Neural progenitor cell (in vitro differentiated cells): ENCODE results near the gene GRP. TPM values are rescaled to one million over a fixed set of nuclear protein-coding genes. Genes with fewer than 3 reads are reported as not detected.

ENCODE experiments used
- DNase-seq: peaks from one replicate; pipeline ENCODE4 v3.0.0-alpha.2; 2016; ENCODE audit warnings: low spot score
- H2AFZ ChIP-seq: fragments of 200-600 bp; sonication (generic); replicated peaks from 2 replicates; pipeline ENCODE4 v1.6.1; 2016; ENCODE audit warnings: antibody characterized with exemption
- H3F3A ChIP-seq: fragments of 200-600 bp; sonication (generic); 2 replicates; pipeline ENCODE4 v1.6.1; 2016; ENCODE audit warnings: antibody characterized with exemption, low read depth
- H3K27ac ChIP-seq: fragments of 200-600 bp; sonication (generic); 2 replicates; pipeline ENCODE4 v1.5.1; 2016; ENCODE audit warnings: mild to moderate bottlenecking
- H3K27me3 ChIP-seq: fragments of 200-600 bp; sonication (generic); 2 replicates; pipeline ENCODE4 v1.6.1; 2016; ENCODE audit warnings: mild to moderate bottlenecking, moderate library complexity
- H3K36me3 ChIP-seq: fragments of 200-600 bp; sonication (generic); 2 replicates; pipeline ENCODE4 v1.5.1; 2016
- H3K4me1 ChIP-seq: fragments of 200-600 bp; sonication (generic); 2 replicates; pipeline ENCODE4 v1.6.1; 2016; ENCODE audit warnings: mixed run types
- H3K4me2 ChIP-seq: fragments of 200-600 bp; sonication (generic); 2 replicates; pipeline ENCODE4 v1.6.1; 2016
- H3K4me3 ChIP-seq: fragments of 200-600 bp; sonication (generic); 2 replicates; pipeline ENCODE4 v1.5.1; 2016
- H3K79me2 ChIP-seq: fragments of 200-600 bp; sonication (generic); 2 replicates; pipeline ENCODE4 v1.6.1; 2016; ENCODE audit warnings: low read depth
- H3K9ac ChIP-seq: fragments of 200-600 bp; sonication (generic); 2 replicates; pipeline ENCODE4 v1.6.1; 2016
- H3K9me3 ChIP-seq: fragments of 200-600 bp; sonication (generic); 2 replicates; pipeline ENCODE4 v1.5.1; 2016; ENCODE audit warnings: low read depth
- H4K20me1 ChIP-seq: fragments of 200-600 bp; sonication (generic); 2 replicates; pipeline ENCODE4 v1.6.1; 2016; ENCODE audit warnings: low read depth
- H3K27ac Mint-ChIP-seq: 3 replicates; pipeline ENCODE4 v1.8.0; 2021; ENCODE audit warnings: mixed read lengths
- H3K27me3 Mint-ChIP-seq: 2 replicates; pipeline ENCODE4 v1.8.0; 2022; ENCODE audit warnings: low read depth, mild to moderate bottlenecking, inconsistent platforms, moderate library complexity, mixed read lengths; ENCODE audit not compliant: insufficient read depth
- H3K36me3 Mint-ChIP-seq: 3 replicates; pipeline ENCODE4 v1.8.0; 2021; ENCODE audit warnings: mixed read lengths
- H3K4me1 Mint-ChIP-seq: 3 replicates; pipeline ENCODE4 v1.8.0; 2021; ENCODE audit warnings: mixed read lengths
- H3K4me3 Mint-ChIP-seq: 3 replicates; pipeline ENCODE4 v1.8.0; 2021; ENCODE audit warnings: mild to moderate bottlenecking, moderate library complexity, mixed read lengths
- H3K9me3 Mint-ChIP-seq: 3 replicates; pipeline ENCODE4 v1.8.0; 2020; ENCODE audit warnings: mixed read lengths
- EZH2 ChIP-seq: fragments of 200-600 bp; sonication (generic); IDR thresholded peaks from 2 replicates; pipeline ENCODE4 v1.6.1; 2017; ENCODE audit warnings: antibody characterized with exemption, mild to moderate bottlenecking, moderate library complexity
- EZH2phosphoT487 ChIP-seq: fragments of 200-600 bp; sonication (generic); IDR thresholded peaks from 2 replicates; pipeline ENCODE4 v1.6.1; 2017; ENCODE audit warnings: antibody characterized with exemption
- total RNA-seq: library from RNA; depleted of rRNA; stranded (reverse); fragments of >200 nt; gene quantifications from 2 replicates; pipeline ENCODE4 v1.2.3, GENCODE V29; 2015; ENCODE audit warnings: low replicate concordance
- TF ChIP-seq, protein P1 (sequence below): fragments of 200-600 bp; sonication (generic); IDR thresholded peaks from 2 replicates; pipeline ENCODE4 v1.5.1; 2017; ENCODE audit warnings: antibody characterized with exemption, mild to moderate bottlenecking

GRP gene
- total RNA-seq, 1 donor from 2014 or later = not detected

DNA sequence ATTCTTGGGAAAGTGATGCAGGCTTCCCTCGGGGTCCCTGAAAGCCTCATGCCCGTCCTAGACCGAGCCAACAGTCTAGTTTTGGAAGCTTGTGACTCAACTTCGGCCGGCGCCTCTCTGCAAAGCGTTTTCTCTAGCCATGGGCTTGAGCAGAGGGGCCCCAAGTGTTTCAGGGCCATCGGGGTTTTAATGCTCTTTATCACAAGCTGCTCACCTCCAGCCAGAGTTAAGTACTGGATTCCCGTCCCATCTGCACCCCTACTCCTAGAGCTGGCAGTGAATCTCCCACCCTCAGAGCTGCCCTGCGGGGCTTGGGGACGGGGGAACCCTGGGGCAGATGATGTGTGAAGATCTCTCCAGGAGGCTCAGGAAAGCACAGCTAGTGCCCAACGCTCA is 46.0 kb downstream of the GRP start:
- H3K4me1 ChIP-seq = peaks cover 41% of the 10 kb centered on the region
- Mint-ChIP-seq H3K4me3 (no peak overlapping the region), H3K4me1 (peaks cover 17% of the 10 kb centered on the region), H3K27ac (no peak overlapping the region), H3K36me3 (no peaks in the 10 kb centered on the region), H3K9me3 (peaks cover 7% of the 10 kb centered on the region), H3K27me3 (peaks cover 84% of the 10 kb centered on the region)
- peak overlapping the region; percentile 63 for H3K4me2 ChIP-seq
- H3K36me3 ChIP-seq = peaks cover 20% of the 10 kb centered on the region
- no peaks in the 10 kb centered on the region for H3K9me3 ChIP-seq
- peaks cover 98% of the 10 kb centered on the region for H3K27me3 ChIP-seq
- peaks cover 67% of the 10 kb centered on the region for H3F3A ChIP-seq
- no peak overlapping the region for H3K27ac ChIP-seq
- H2AFZ ChIP-seq = no peak overlapping the region
- TF ChIP-seq EZH2 (no peak), EZH2phosphoT487 (no peak)
- TF ChIP-seq, protein P1, sequence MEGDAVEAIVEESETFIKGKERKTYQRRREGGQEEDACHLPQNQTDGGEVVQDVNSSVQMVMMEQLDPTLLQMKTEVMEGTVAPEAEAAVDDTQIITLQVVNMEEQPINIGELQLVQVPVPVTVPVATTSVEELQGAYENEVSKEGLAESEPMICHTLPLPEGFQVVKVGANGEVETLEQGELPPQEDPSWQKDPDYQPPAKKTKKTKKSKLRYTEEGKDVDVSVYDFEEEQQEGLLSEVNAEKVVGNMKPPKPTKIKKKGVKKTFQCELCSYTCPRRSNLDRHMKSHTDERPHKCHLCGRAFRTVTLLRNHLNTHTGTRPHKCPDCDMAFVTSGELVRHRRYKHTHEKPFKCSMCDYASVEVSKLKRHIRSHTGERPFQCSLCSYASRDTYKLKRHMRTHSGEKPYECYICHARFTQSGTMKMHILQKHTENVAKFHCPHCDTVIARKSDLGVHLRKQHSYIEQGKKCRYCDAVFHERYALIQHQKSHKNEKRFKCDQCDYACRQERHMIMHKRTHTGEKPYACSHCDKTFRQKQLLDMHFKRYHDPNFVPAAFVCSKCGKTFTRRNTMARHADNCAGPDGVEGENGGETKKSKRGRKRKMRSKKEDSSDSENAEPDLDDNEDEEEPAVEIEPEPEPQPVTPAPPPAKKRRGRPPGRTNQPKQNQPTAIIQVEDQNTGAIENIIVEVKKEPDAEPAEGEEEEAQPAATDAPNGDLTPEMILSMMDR = no peak
- peaks cover 61% of the 10 kb centered on the region for H4K20me1 ChIP-seq
- peak overlapping the region; percentile 46 for H3K4me3 ChIP-seq
- no peak for DNase-seq
- H3K9ac ChIP-seq = no peak overlapping the region
- peaks cover 17% of the 10 kb centered on the region for H3K79me2 ChIP-seq

DNA sequence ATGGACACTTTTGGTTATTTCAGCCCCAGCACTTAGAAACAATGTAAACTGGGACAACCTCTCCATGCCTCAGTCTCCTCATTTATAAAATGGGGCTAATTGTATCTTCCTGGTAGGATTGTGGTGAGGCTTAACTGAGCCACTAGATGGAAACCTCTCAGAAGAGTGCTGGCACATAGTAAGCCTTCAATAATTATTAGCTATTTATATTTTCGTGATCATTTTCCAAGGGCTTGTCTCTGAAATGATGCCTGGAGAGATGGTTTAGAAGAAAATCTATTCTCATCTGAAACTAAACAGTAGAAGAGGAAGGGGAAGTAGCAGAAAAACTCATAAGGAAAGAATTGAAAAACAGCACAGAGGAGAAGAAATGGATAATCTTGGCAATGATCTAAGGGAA is 46.5 kb downstream of the GRP start:
- Mint-ChIP-seq H3K4me1 (peaks cover 17% of the 10 kb centered on the region), H3K4me3 (no peak overlapping the region), H3K27me3 (peaks cover 88% of the 10 kb centered on the region), H3K9me3 (peaks cover 7% of the 10 kb centered on the region), H3K27ac (no peak overlapping the region), H3K36me3 (no peaks in the 10 kb centered on the region)
- Histone ChIP-seq H3K27ac (no peak overlapping the region), H3K4me2 (no peak overlapping the region), H2AFZ (no peak overlapping the region), H3F3A (peaks cover 72% of the 10 kb centered on the region), H3K79me2 (peaks cover 22% of the 10 kb centered on the region), H3K27me3 (peaks cover 99% of the 10 kb centered on the region), H3K4me1 (peaks cover 45% of the 10 kb centered on the region), H3K4me3 (no peak overlapping the region), H3K9ac (no peak overlapping the region), H4K20me1 (peaks cover 66% of the 10 kb centered on the region), H3K36me3 (peaks cover 23% of the 10 kb centered on the region), H3K9me3 (no peaks in the 10 kb centered on the region)
- TF ChIP-seq EZH2phosphoT487 = no peak
- TF ChIP-seq EZH2 = no peak
- TF ChIP-seq, protein P1 = no peak
- no peak for DNase-seq

DNA sequence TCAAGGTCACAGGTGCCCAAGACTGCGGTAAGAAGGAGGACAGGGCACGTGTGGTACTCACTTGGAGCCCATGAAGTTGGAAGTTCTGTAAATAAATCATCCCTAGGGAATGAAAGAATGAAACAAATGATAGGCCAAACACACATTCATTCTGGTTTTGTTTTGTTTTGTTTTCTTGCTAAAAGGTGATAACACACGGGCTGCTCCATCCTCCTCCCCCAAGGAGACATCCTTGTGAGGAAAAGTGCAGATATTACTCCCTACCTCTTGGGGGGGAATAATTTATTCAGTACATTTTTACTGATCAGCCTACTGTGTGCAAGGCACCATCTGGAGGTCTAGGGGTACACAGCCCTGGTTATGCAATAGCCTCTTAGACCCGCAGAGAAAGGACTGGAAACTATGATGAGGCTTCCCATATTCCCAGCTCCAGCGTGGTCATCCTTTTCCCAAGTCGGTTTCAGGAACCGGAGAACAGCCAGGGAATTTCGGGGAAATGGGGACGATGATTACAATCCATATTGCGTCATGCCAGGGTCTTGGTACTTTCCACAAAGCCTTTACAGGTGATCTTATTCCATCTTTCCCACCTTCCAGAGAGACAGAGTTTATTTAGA is 47.0 kb downstream of the GRP start:
- peaks cover 72% of the 10 kb centered on the region for H4K20me1 ChIP-seq
- H3K79me2 ChIP-seq = peaks cover 27% of the 10 kb centered on the region
- Mint-ChIP-seq H3K4me3 (peak overlapping the region; percentile 50), H3K36me3 (no peaks in the 10 kb centered on the region), H3K27ac (no peak overlapping the region), H3K9me3 (peaks cover 5% of the 10 kb centered on the region), H3K4me1 (peaks cover 17% of the 10 kb centered on the region), H3K27me3 (peaks cover 91% of the 10 kb centered on the region)
- H3K27me3 ChIP-seq = peaks cover 99% of the 10 kb centered on the region
- peaks cover 51% of the 10 kb centered on the region for H3K4me1 ChIP-seq
- H3K9ac ChIP-seq = no peak overlapping the region
- no peak overlapping the region for H3K4me3 ChIP-seq
- H3K4me2 ChIP-seq = no peak overlapping the region
- no peak overlapping the region for H2AFZ ChIP-seq
- H3K9me3 ChIP-seq = no peaks in the 10 kb centered on the region
- TF ChIP-seq, protein P1 = no peak
- TF ChIP-seq EZH2 = peak; percentile 11
- peaks cover 77% of the 10 kb centered on the region for H3F3A ChIP-seq
- no peak overlapping the region for H3K27ac ChIP-seq
- H3K36me3 ChIP-seq = peaks cover 25% of the 10 kb centered on the region
- DNase-seq = no peak
